ENCODE data around the gene KIAA0513. TPM values are rescaled to one million over a fixed set of nuclear protein-coding genes. Genes with fewer than 3 reads are reported as not detected.

Gene KIAA0513
- total and polyA plus RNA-seq, 2 of the 13 experiments (the other 11 are each of a cell fraction or from before 2014, with no cell fraction given) = 1.8 TPM

GRCh38 chr16:85027349-85027957, at the start of gene KIAA0513 (continued):
- TF ChIP-seq ZMYM4 (CRISPR knock-in tag; IDR thresholded peaks at IDR 0.05) (peak; percentile 82), KDM1A (CRISPR knock-in tag; IDR thresholded peaks at IDR 0.05) (no peak), ZSCAN30 (CRISPR knock-in tag; IDR thresholded peaks at IDR 0.05) (no peak), DPF2 (CRISPR knock-in tag; IDR thresholded peaks at IDR 0.05; ENCODE audit: borderline replicate concordance, low read depth) (no peak), MIXL1 (CRISPR knock-in tag; IDR thresholded peaks at IDR 0.05) (0 out of 2 replicates have a peak, but pooled peaks have one; percentile 56), PRDM10 (CRISPR knock-in tag; IDR thresholded peaks at IDR 0.05; ENCODE audit: low read depth) (peak; percentile 47; the same call in 1 of the 2 replicates), NCOA5 (CRISPR knock-in tag; IDR thresholded peaks at IDR 0.05) (no peak), ZNF784 (CRISPR knock-in tag; IDR thresholded peaks at IDR 0.05; ENCODE audit: borderline replicate concordance) (peak; percentile 86), SP5 (CRISPR knock-in tag; IDR thresholded peaks at IDR 0.05; ENCODE audit: borderline replicate concordance, low read depth) (peak; percentile 88), ZNF776 (CRISPR knock-in tag; IDR thresholded peaks at IDR 0.05) (peak; percentile 65; the same call in 1 of the 2 replicates), SNAI1 (CRISPR knock-in tag; IDR thresholded peaks at IDR 0.05; ENCODE audit: borderline replicate concordance) (0 out of 2 replicates have a peak, but pooled peaks have one; percentile 24), ZNF501 (CRISPR knock-in tag; IDR thresholded peaks at IDR 0.05) (peak; percentile 96), CBX1 (IDR thresholded peaks at IDR 0.05; ENCODE audit: low read depth) (no peak), HNRNPL (IDR thresholded peaks at IDR 0.05; ENCODE audit: low read depth, low read length) (0 out of 2 replicates have a peak, but pooled peaks have one; percentile 19), KDM5A (IDR thresholded peaks at IDR 0.05; ENCODE audit: borderline replicate concordance, low read length) (peak; percentile 55; the same call in 1 of the 2 replicates), ZNF800 (CRISPR knock-in tag; IDR thresholded peaks at IDR 0.05) (peak; percentile 73; the same call in 1 of the 2 replicates)
- TF ChIP-seq, protein P1, sequence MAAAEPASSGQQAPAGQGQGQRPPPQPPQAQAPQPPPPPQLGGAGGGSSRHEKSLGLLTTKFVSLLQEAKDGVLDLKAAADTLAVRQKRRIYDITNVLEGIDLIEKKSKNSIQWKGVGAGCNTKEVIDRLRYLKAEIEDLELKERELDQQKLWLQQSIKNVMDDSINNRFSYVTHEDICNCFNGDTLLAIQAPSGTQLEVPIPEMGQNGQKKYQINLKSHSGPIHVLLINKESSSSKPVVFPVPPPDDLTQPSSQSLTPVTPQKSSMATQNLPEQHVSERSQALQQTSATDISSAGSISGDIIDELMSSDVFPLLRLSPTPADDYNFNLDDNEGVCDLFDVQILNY (CRISPR knock-in tag; conservative IDR thresholded peaks at IDR 0.05) = no peak
- TF ChIP-seq, protein P2, sequence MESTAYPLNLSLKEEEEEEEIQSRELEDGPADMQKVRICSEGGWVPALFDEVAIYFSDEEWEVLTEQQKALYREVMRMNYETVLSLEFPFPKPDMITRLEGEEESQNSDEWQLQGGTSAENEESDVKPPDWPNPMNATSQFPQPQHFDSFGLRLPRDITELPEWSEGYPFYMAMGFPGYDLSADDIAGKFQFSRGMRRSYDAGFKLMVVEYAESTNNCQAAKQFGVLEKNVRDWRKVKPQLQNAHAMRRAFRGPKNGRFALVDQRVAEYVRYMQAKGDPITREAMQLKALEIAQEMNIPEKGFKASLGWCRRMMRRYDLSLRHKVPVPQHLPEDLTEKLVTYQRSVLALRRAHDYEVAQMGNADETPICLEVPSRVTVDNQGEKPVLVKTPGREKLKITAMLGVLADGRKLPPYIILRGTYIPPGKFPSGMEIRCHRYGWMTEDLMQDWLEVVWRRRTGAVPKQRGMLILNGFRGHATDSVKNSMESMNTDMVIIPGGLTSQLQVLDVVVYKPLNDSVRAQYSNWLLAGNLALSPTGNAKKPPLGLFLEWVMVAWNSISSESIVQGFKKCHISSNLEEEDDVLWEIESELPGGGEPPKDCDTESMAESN (CRISPR knock-in tag; conservative IDR thresholded peaks at IDR 0.05) = peak; percentile 81; the same call in 1 of the 2 replicates
- TF ChIP-seq, protein P3, sequence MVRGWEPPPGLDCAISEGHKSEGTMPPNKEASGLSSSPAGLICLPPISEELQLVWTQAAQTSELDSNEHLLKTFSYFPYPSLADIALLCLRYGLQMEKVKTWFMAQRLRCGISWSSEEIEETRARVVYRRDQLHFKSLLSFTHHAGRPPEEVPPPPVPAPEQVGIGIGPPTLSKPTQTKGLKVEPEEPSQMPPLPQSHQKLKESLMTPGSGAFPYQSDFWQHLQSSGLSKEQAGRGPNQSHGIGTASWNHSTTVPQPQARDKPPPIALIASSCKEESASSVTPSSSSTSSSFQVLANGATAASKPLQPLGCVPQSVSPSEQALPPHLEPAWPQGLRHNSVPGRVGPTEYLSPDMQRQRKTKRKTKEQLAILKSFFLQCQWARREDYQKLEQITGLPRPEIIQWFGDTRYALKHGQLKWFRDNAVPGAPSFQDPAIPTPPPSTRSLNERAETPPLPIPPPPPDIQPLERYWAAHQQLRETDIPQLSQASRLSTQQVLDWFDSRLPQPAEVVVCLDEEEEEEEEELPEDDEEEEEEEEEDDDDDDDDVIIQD (CRISPR knock-in tag; IDR thresholded peaks at IDR 0.05; ENCODE audit: low read depth) = no peak

Data from HepG2 (cell line).